ENCODE results near the gene OMD.

The OMD gene

GRCh38 chr9:92408747-92409478, 15.4 kb downstream of the OMD start:
- DNase-seq = no peak

GRCh38 chr9:92407818-92408217, 16.5 kb downstream of the OMD start:
- DNase-seq = no peak

GRCh38 chr9:92406477-92406876, 17.8 kb downstream of the OMD start:
- DNase-seq = peak; percentile 37

- DNase-seq = no peak
Observed at GRCh38 chr9:92405818-92406217, 18.5 kb downstream of the OMD start.

GRCh38 chr9:92404042-92404836, 20.0 kb downstream of the OMD start, which contains the start of gene OGN:
OGN (minus strand) TSS chr9:92404578; CDS start chr9:92403407, 1,171 bp downstream.
- no peak for DNase-seq

- DNase-seq = no peak
Observed at GRCh38 chr9:92402826-92403745, 21.2 kb downstream of the OMD start.

GRCh38 chr9:92402360-92402759, 21.9 kb downstream of the OMD start:
- peak; percentile 10 for DNase-seq

- DNase-seq = no peak
Observed at GRCh38 chr9:92397853-92398252, 26.4 kb downstream of the OMD start.

GRCh38 chr9:92395617-92396016, 28.7 kb downstream of the OMD start:
- no peak for DNase-seq

- no peak for DNase-seq
Observed at GRCh38 chr9:92393686-92394085, 30.6 kb downstream of the OMD start.

GRCh38 chr9:92392690-92393089, 31.6 kb downstream of the OMD start:
- no peak for DNase-seq

GRCh38 chr9:92385953-92386352, 38.3 kb downstream of the OMD start:
- no peak for DNase-seq

GRCh38 chr9:92385477-92385876, 38.8 kb downstream of the OMD start:
- no peak for DNase-seq

- DNase-seq = no peak
Observed at GRCh38 chr9:92385001-92385400, 39.3 kb downstream of the OMD start.

GRCh38 chr9:92384375-92384774, 39.9 kb downstream of the OMD start:
- DNase-seq = no peak

- DNase-seq = no peak
Observed at GRCh38 chr9:92381775-92382174, 42.5 kb downstream of the OMD start.

GRCh38 chr9:92380603-92381002, 43.7 kb downstream of the OMD start:
- DNase-seq = no peak

GRCh38 chr9:92378865-92379560, 45.3 kb downstream of the OMD start:
- DNase-seq = no peak

- no peak for DNase-seq
Observed at GRCh38 chr9:92377876-92378275, 46.4 kb downstream of the OMD start.

GRCh38 chr9:92373167-92373566, 51.1 kb downstream of the OMD start:
- no peak for DNase-seq

GRCh38 chr9:92369075-92369474, 55.2 kb downstream of the OMD start:
- DNase-seq = no peak
